Activated T-cell treated with anti-CD3 and anti-CD28 coated beads, Interleukin-2, amount 50 U/mL, for 4 hours (primary cell): ENCODE results near the gene GLT1D1. TPM values are rescaled to one million over a fixed set of nuclear protein-coding genes. Genes with fewer than 3 reads are reported as not detected.

Source experiments
- ATAC-seq, 2 donors: fragments of 200-7000 bp; cut with Tn5 transposase; one replicate each; pipeline ENCODE4 v1.10.0; 2021
- DNase-seq: peaks from one replicate; pipeline ENCODE4 v3.0.0-alpha.2; 2020
- H3K27me3 Mint-ChIP-seq: one replicate; pipeline ENCODE4 v1.8.0; 2021; ENCODE audit warnings: low read depth, mixed read lengths
- H3K36me3 Mint-ChIP-seq: one replicate; pipeline ENCODE4 v1.8.0; 2022; ENCODE audit warnings: mixed read lengths; ENCODE audit not compliant: insufficient read depth
- H3K4me1 Mint-ChIP-seq: one replicate; pipeline ENCODE4 v1.8.0; 2021; ENCODE audit warnings: low read depth, mixed read lengths
- H3K4me3 Mint-ChIP-seq: one replicate; pipeline ENCODE4 v1.8.0; 2021; ENCODE audit warnings: mild to moderate bottlenecking, moderate library complexity, mixed read lengths
- H3K9me3 Mint-ChIP-seq: one replicate; pipeline ENCODE4 v1.8.0; 2021; ENCODE audit warnings: mixed read lengths
- total RNA-seq, 3 donors: library from RNA; stranded (reverse); gene quantifications; one replicate each; pipeline ENCODE4 v1.2.1, GENCODE V29; 2021

Gene GLT1D1
- total RNA-seq, 3 donors from 2014 or later: 0.08 to 0.18 (median 0.15) TPM

GRCh38 chr12:128969480-128970055 lies 116.3 kb downstream of the GLT1D1 start:
- Mint-ChIP-seq H3K4me3 (no peak overlapping the region), H3K36me3 (no peaks in the 10 kb centered on the region)
- no peak for DNase-seq

GRCh38 chr12:128970110-128970509 lies 116.8 kb downstream of the GLT1D1 start:
- no peaks in the 10 kb centered on the region for H3K9me3 Mint-ChIP-seq
- H3K4me1 Mint-ChIP-seq: no peaks in the 10 kb centered on the region
- peaks cover 33% of the 10 kb centered on the region for H3K27me3 Mint-ChIP-seq
- ATAC-seq (peak in 1 of 2 donors; percentile 20), DNase-seq (no peak)
- no peak overlapping the region for H3K4me3 Mint-ChIP-seq
- no peaks in the 10 kb centered on the region for H3K36me3 Mint-ChIP-seq

More at GRCh38 chr12:128969480-128970055, 116.3 kb downstream of the GLT1D1 start:
- peaks cover 28% of the 10 kb centered on the region for H3K27me3 Mint-ChIP-seq
- ATAC-seq: peak; percentile 70 to 77
- no peaks in the 10 kb centered on the region for H3K4me1 Mint-ChIP-seq
- H3K9me3 Mint-ChIP-seq: peaks cover 5% of the 10 kb centered on the region

- H3K4me3 Mint-ChIP-seq: no peak overlapping the region
- H3K4me1 Mint-ChIP-seq: no peaks in the 10 kb centered on the region
- no peak for ATAC-seq
- H3K36me3 Mint-ChIP-seq: no peaks in the 10 kb centered on the region
- no peaks in the 10 kb centered on the region for H3K9me3 Mint-ChIP-seq
- DNase-seq: no peak
- H3K27me3 Mint-ChIP-seq: peaks cover 36% of the 10 kb centered on the region
Observed at GRCh38 chr12:128970941-128971340, 117.7 kb downstream of the GLT1D1 start.

GRCh38 chr12:128971802-128972201 lies 118.5 kb downstream of the GLT1D1 start:
- no peak for DNase-seq

GRCh38 chr12:128973883-128974681 lies 120.8 kb downstream of the GLT1D1 start:
- Mint-ChIP-seq H3K36me3 (no peaks in the 10 kb centered on the region), H3K4me3 (no peak overlapping the region), H3K27me3 (peaks cover 44% of the 10 kb centered on the region), H3K4me1 (no peaks in the 10 kb centered on the region), H3K9me3 (no peaks in the 10 kb centered on the region)
- ATAC-seq: no peak
- no peak for DNase-seq

More at GRCh38 chr12:128971802-128972201, 118.5 kb downstream of the GLT1D1 start:
- Mint-ChIP-seq H3K4me1 (no peaks in the 10 kb centered on the region), H3K36me3 (no peaks in the 10 kb centered on the region), H3K27me3 (peaks cover 36% of the 10 kb centered on the region), H3K9me3 (no peaks in the 10 kb centered on the region), H3K4me3 (no peak overlapping the region)
- no peak for ATAC-seq

GRCh38 chr12:128974881-128975280 lies 121.6 kb downstream of the GLT1D1 start:
- no peak for DNase-seq
- Mint-ChIP-seq H3K9me3 (no peaks in the 10 kb centered on the region), H3K36me3 (no peaks in the 10 kb centered on the region), H3K27me3 (peaks cover 43% of the 10 kb centered on the region), H3K4me3 (no peak overlapping the region), H3K4me1 (no peaks in the 10 kb centered on the region)
- ATAC-seq: no peak

- H3K4me3 Mint-ChIP-seq: no peak overlapping the region
- no peaks in the 10 kb centered on the region for H3K4me1 Mint-ChIP-seq
- ATAC-seq (peak in 1 of 2 donors; percentile 34), DNase-seq (no peak)
- peaks cover 36% of the 10 kb centered on the region for H3K27me3 Mint-ChIP-seq
- H3K36me3 Mint-ChIP-seq: no peaks in the 10 kb centered on the region
- H3K9me3 Mint-ChIP-seq: no peaks in the 10 kb centered on the region
Observed at GRCh38 chr12:128976120-128976738, 123.0 kb downstream of the GLT1D1 start.

- no peak overlapping the region for H3K4me3 Mint-ChIP-seq
Observed at GRCh38 chr12:128977441-128977840, 124.2 kb downstream of the GLT1D1 start.

GRCh38 chr12:128978067-128978466 lies 124.8 kb downstream of the GLT1D1 start:
- H3K9me3 Mint-ChIP-seq: no peaks in the 10 kb centered on the region
- DNase-seq: no peak
- H3K4me1 Mint-ChIP-seq: no peaks in the 10 kb centered on the region
- H3K27me3 Mint-ChIP-seq: peaks cover 36% of the 10 kb centered on the region
- H3K36me3 Mint-ChIP-seq: no peaks in the 10 kb centered on the region
- ATAC-seq: no peak
- H3K4me3 Mint-ChIP-seq: no peak overlapping the region

More at GRCh38 chr12:128977441-128977840, 124.2 kb downstream of the GLT1D1 start:
- no peak for DNase-seq
- no peak for ATAC-seq
- H3K27me3 Mint-ChIP-seq: peaks cover 36% of the 10 kb centered on the region
- H3K4me1 Mint-ChIP-seq: no peaks in the 10 kb centered on the region
- no peaks in the 10 kb centered on the region for H3K36me3 Mint-ChIP-seq
- H3K9me3 Mint-ChIP-seq: no peaks in the 10 kb centered on the region

- Mint-ChIP-seq H3K4me1 (no peaks in the 10 kb centered on the region), H3K9me3 (no peaks in the 10 kb centered on the region), H3K36me3 (no peaks in the 10 kb centered on the region), H3K4me3 (no peak overlapping the region), H3K27me3 (peaks cover 14% of the 10 kb centered on the region)
- ATAC-seq (no peak), DNase-seq (no peak)
Observed at GRCh38 chr12:128980623-128981022, 127.3 kb downstream of the GLT1D1 start.

GRCh38 chr12:128981971-128982533 lies 128.8 kb downstream of the GLT1D1 start:
- Mint-ChIP-seq H3K4me3 (no peak overlapping the region), H3K27me3 (peaks cover 14% of the 10 kb centered on the region), H3K9me3 (no peaks in the 10 kb centered on the region), H3K36me3 (no peaks in the 10 kb centered on the region), H3K4me1 (no peaks in the 10 kb centered on the region)
- no peak for ATAC-seq
- DNase-seq: no peak

GRCh38 chr12:128982933-128983332 lies 129.7 kb downstream of the GLT1D1 start:
- DNase-seq (no peak), ATAC-seq (no peak)
- H3K36me3 Mint-ChIP-seq: no peaks in the 10 kb centered on the region
- no peaks in the 10 kb centered on the region for H3K9me3 Mint-ChIP-seq
- H3K4me1 Mint-ChIP-seq: no peaks in the 10 kb centered on the region
- peaks cover 11% of the 10 kb centered on the region for H3K27me3 Mint-ChIP-seq
- no peak overlapping the region for H3K4me3 Mint-ChIP-seq

- no peaks in the 10 kb centered on the region for H3K36me3 Mint-ChIP-seq
- H3K4me3 Mint-ChIP-seq: no peak overlapping the region
- H3K9me3 Mint-ChIP-seq: no peaks in the 10 kb centered on the region
- H3K27me3 Mint-ChIP-seq: peaks cover 8% of the 10 kb centered on the region
- H3K4me1 Mint-ChIP-seq: no peaks in the 10 kb centered on the region
- DNase-seq: no peak
- no peak for ATAC-seq
Observed at GRCh38 chr12:128983371-128983770, 130.1 kb downstream of the GLT1D1 start.

GRCh38 chr12:128986957-128987356 lies 133.7 kb downstream of the GLT1D1 start:
- H3K27me3 Mint-ChIP-seq: peaks cover 4% of the 10 kb centered on the region
- H3K4me3 Mint-ChIP-seq: no peak overlapping the region

More at GRCh38 chr12:128986957-128987356, 133.7 kb downstream of the GLT1D1 start:
- H3K4me1 Mint-ChIP-seq: no peaks in the 10 kb centered on the region
- ATAC-seq (no peak), DNase-seq (no peak)
- no peaks in the 10 kb centered on the region for H3K9me3 Mint-ChIP-seq
- no peaks in the 10 kb centered on the region for H3K36me3 Mint-ChIP-seq
